ENCODE measurements around the gene PUM2.

The PUM2 gene

GRCh38 chr2:20203521-20204225 lies 147.0 kb downstream of the PUM2 start:
- DNase-seq (ENCODE audit: low read depth, low spot score): no peak

- no peak for DNase-seq (ENCODE audit: low read depth, low spot score)
These were observed 147.6 kb downstream of the PUM2 start for GRCh38 chr2:20203072-20203471.

- DNase-seq (ENCODE audit: low read depth, low spot score): no peak
These were observed 149.0 kb downstream of the PUM2 start for GRCh38 chr2:20201671-20202070.

GRCh38 chr2:20200697-20201555 lies 149.7 kb downstream of the PUM2 start:
- no peak for DNase-seq (ENCODE audit: low read depth, low spot score)

- DNase-seq (ENCODE audit: low read depth, low spot score): no peak
These were observed 150.9 kb downstream of the PUM2 start for GRCh38 chr2:20199633-20200270.

- DNase-seq (ENCODE audit: low read depth, low spot score): no peak
These were observed 151.6 kb downstream of the PUM2 start for GRCh38 chr2:20198796-20199632.
